ENCODE results near the gene CBY1. TPM values are rescaled to one million over a fixed set of nuclear protein-coding genes. Genes with fewer than 3 reads are reported as not detected.

CBY1 gene
- total RNA-seq, 1 donor: 19.4 TPM

DNA sequence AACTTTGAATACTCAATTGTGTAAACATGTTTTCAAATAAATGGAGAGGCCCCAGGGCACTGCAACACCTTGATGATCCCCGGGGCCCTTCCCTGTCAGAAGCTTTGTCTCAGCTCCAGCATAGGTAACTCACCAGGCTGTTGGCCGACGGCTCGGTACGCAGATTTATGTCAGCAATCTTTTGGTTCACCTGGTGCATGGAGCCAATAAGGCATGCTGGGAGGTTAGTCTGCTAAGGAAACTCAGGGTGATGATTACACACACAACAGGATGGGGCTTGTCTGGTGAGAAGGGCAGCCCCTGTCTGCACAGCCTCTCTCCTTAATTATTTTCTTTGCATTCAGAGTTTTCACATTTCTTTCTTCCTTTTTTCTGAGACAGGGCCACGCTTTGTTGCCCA, 11.0 kb upstream of the CBY1 start:
- no peak for DNase-seq (ENCODE audit: low read depth)
- TF ChIP-seq, protein P1, sequence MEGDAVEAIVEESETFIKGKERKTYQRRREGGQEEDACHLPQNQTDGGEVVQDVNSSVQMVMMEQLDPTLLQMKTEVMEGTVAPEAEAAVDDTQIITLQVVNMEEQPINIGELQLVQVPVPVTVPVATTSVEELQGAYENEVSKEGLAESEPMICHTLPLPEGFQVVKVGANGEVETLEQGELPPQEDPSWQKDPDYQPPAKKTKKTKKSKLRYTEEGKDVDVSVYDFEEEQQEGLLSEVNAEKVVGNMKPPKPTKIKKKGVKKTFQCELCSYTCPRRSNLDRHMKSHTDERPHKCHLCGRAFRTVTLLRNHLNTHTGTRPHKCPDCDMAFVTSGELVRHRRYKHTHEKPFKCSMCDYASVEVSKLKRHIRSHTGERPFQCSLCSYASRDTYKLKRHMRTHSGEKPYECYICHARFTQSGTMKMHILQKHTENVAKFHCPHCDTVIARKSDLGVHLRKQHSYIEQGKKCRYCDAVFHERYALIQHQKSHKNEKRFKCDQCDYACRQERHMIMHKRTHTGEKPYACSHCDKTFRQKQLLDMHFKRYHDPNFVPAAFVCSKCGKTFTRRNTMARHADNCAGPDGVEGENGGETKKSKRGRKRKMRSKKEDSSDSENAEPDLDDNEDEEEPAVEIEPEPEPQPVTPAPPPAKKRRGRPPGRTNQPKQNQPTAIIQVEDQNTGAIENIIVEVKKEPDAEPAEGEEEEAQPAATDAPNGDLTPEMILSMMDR (IDR thresholded peaks at IDR 0.05; ENCODE audit: insufficient read depth, low read length): no peak
- H3K4me3 ChIP-seq (ENCODE audit: low read depth, low read length): no peak overlapping the region

DNA sequence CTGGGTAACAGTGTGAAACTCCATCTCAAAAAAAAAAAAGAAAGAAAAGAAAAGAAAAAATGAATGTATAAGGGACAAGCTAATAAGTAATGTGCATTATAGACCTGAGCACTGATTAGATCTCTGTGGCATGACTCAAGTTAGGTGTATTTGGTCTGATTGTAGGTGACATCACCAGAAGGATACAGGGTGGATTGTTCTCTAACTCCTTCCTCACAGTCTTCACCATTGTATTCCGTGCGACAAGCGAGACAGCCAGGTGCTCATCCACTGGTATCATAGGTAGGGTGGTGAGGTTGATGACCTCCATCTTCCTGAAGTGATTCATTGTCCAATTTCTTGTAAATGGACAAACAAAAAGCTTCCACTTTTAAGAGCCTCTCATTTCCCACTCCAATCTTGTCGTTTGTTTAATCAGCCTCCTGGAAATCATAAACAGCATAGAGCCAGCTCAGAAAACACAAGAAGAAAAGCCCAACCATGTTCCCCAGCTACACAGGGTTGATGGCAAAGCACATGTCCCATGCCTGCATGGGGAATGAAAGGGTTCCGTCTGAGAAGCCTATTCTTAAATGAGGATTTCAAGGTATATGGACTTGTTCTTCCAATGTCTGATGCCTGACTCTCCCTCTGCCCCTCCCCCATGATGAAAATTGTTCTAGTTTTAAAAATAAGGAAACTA, 6.5 kb upstream of the CBY1 start:
- H3K4me3 ChIP-seq (ENCODE audit: low read depth, low read length): no peak overlapping the region
- no peak for DNase-seq (ENCODE audit: low read depth)
- TF ChIP-seq, protein P1 (IDR thresholded peaks at IDR 0.05; ENCODE audit: insufficient read depth, low read length): no peak

- TF ChIP-seq, protein P1 (IDR thresholded peaks at IDR 0.05; ENCODE audit: insufficient read depth, low read length): no peak
- DNase-seq (ENCODE audit: low read depth): no peak
- H3K4me3 ChIP-seq (ENCODE audit: low read depth, low read length): no peak overlapping the region
These were observed 3.6 kb upstream of the CBY1 start for GRCh38 chr22:38652859-38653258.

DNA sequence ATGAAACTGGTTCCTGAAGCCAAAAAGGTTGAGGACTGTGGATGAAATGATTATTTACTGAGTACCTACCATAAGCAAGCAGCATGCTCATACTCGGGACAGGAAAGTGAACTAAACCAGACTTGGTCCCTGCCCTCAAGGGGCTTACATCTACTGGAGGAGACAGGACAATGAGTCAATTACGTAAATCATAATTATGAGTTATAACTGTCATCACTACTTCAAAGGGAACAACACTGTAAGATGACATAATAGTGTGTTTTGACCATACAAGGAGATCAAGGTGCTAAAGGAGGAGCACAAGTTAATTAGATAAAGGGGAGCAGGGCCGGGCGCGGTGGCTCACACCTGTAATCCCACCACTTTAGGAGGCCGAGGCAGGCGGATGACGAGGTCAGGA, 2.7 kb upstream of the CBY1 start:
- no peak for DNase-seq (ENCODE audit: low read depth)
- TF ChIP-seq, protein P1 (IDR thresholded peaks at IDR 0.05; ENCODE audit: insufficient read depth, low read length): no peak
- no peak overlapping the region for H3K4me3 ChIP-seq (ENCODE audit: low read depth, low read length)

- TF ChIP-seq, protein P1 (IDR thresholded peaks at IDR 0.05; ENCODE audit: insufficient read depth, low read length): no peak
- peak overlapping the region; percentile 86 for H3K4me3 ChIP-seq (ENCODE audit: low read depth, low read length)
- peak; percentile 17 for DNase-seq (ENCODE audit: low read depth)
These were observed 751 bp upstream of the CBY1 start for GRCh38 chr22:38655519-38656255.

- TF ChIP-seq, protein P1 (IDR thresholded peaks at IDR 0.05; ENCODE audit: insufficient read depth, low read length): no peak
- DNase-seq (ENCODE audit: low read depth): peak; percentile 3
- peak overlapping the region; percentile 86 for H3K4me3 ChIP-seq (ENCODE audit: low read depth, low read length)
These were observed 839 bp downstream of the CBY1 start for GRCh38 chr22:38657045-38657909.

Measured in fibroblast of the aortic adventitia (primary cell).